ENCODE measurements around the gene ATG7.

Gene ATG7

GRCh38 chr3:11530153-11530721 is 258.0 kb downstream of the ATG7 start:
- H3K14ac ChIP-seq (ENCODE audit: low read length) = no peak overlapping the region
- no peak overlapping the region for H2BK5ac ChIP-seq (ENCODE audit: low read length)
- H2AFZ ChIP-seq (ENCODE audit: low read length) = peak overlapping the region; percentile 50
- no peak overlapping the region for H3K4ac ChIP-seq (ENCODE audit: low read length)
- no peak overlapping the region for H4K91ac ChIP-seq (ENCODE audit: low read depth, low read length, poor library complexity)
- H2BK12ac ChIP-seq (ENCODE audit: low read length) = no peak overlapping the region
- H2AK5ac ChIP-seq (ENCODE audit: low read depth, low read length) = no peak overlapping the region
- H2BK120ac ChIP-seq (ENCODE audit: low read depth, low read length) = no peak overlapping the region
- 100% methylated on average over 1 of the region's 11 CpGs; no CpG with 5 or more reads in 1 of the 2 donors for WGBS, 2 donors (ENCODE audit: extremely low coverage in 2 of 2, insufficient read length in 2 of 2, insufficient replicate concordance in 1 of 2)
- H3K36me3 ChIP-seq (replicated peaks in 1 of 2; ENCODE audit: control insufficient read depth in 2 of 2, insufficient read depth in 2 of 2, low read length in 2 of 2) = peaks cover 0 to 2% of the 10 kb centered on the region in 2 donors
- H3K4me1 ChIP-seq (ENCODE audit: control insufficient read depth in 2 of 2, insufficient read depth in 1 of 2, low read depth in 1 of 2, low read length in 2 of 2) = peaks cover 7 to 18% of the 10 kb centered on the region in 2 donors
- H3K9me3 ChIP-seq (replicated peaks in 1 of 2; ENCODE audit: control insufficient read depth in 2 of 2, insufficient read depth in 1 of 2, low read depth in 1 of 2, low read length in 2 of 2) = peaks cover 0 to 5% of the 10 kb centered on the region in 2 donors
- H3K27ac ChIP-seq (replicated peaks; ENCODE audit: low read length) = no peak overlapping the region
- no peak overlapping the region for H2BK15ac ChIP-seq (ENCODE audit: low read length)
- DNase-seq (ENCODE audit: low spot score) = no peak
- H3K79me1 ChIP-seq (ENCODE audit: low read depth, low read length) = no peaks in the 10 kb centered on the region
- no peak overlapping the region for H3K18ac ChIP-seq (ENCODE audit: low read length)
- H3K4me2 ChIP-seq (ENCODE audit: insufficient read depth, low read length, poor library complexity, severe bottlenecking) = no peak overlapping the region
- H3K27me3 ChIP-seq (ENCODE audit: control insufficient read depth in 3 of 3, insufficient read depth in 3 of 3, low read depth in 1 of 3, low read length in 3 of 3) = no peaks in the 10 kb centered on the region
- no peak overlapping the region for H4K8ac ChIP-seq (ENCODE audit: low read depth, low read length)
- H3K23ac ChIP-seq (ENCODE audit: low read depth, low read length, poor library complexity) = no peak overlapping the region
- H3K4me3 ChIP-seq (ENCODE audit: low read length in 2 of 2) = no peak overlapping the region
- no peak overlapping the region for H3K9ac ChIP-seq (ENCODE audit: low read depth, low read length, poor library complexity)

- H3K4me3 ChIP-seq (ENCODE audit: low read length in 2 of 2) = no peak overlapping the region
- no CpG with 5 or more reads among the region's 9 CpGs for WGBS, 2 donors (ENCODE audit: extremely low coverage in 2 of 2, insufficient read length in 2 of 2, insufficient replicate concordance in 1 of 2)
Measured at GRCh38 chr3:11532931-11533391, 260.8 kb downstream of the ATG7 start.

GRCh38 chr3:11534011-11534792 is 262.0 kb downstream of the ATG7 start:
- H2BK15ac ChIP-seq (ENCODE audit: low read length) = no peak overlapping the region
- peak overlapping the region; percentile 70 for H2AK5ac ChIP-seq (ENCODE audit: low read depth, low read length)
- peak overlapping the region; percentile 29 for H3K18ac ChIP-seq (ENCODE audit: low read length)
- peaks cover 7 to 18% of the 10 kb centered on the region in 2 donors for H3K4me1 ChIP-seq (ENCODE audit: control insufficient read depth in 2 of 2, insufficient read depth in 1 of 2, low read depth in 1 of 2, low read length in 2 of 2)
- H3K27me3 ChIP-seq (ENCODE audit: control insufficient read depth in 3 of 3, insufficient read depth in 3 of 3, low read depth in 1 of 3, low read length in 3 of 3) = no peaks in the 10 kb centered on the region
- no peak overlapping the region for H3K4ac ChIP-seq (ENCODE audit: low read length)
- no peak for DNase-seq (ENCODE audit: low spot score)
- H3K9ac ChIP-seq (ENCODE audit: low read depth, low read length, poor library complexity) = no peak overlapping the region
- H2BK5ac ChIP-seq (ENCODE audit: low read length) = no peak overlapping the region
- H4K91ac ChIP-seq (ENCODE audit: low read depth, low read length, poor library complexity) = no peak overlapping the region
- H2BK12ac ChIP-seq (ENCODE audit: low read length) = no peak overlapping the region
- peaks cover 0 to 5% of the 10 kb centered on the region in 2 donors for H3K9me3 ChIP-seq (replicated peaks in 1 of 2; ENCODE audit: control insufficient read depth in 2 of 2, insufficient read depth in 1 of 2, low read depth in 1 of 2, low read length in 2 of 2)
- no peak overlapping the region for H2AFZ ChIP-seq (ENCODE audit: low read length)
- no peaks in the 10 kb centered on the region for H3K79me1 ChIP-seq (ENCODE audit: low read depth, low read length)
- H3K14ac ChIP-seq (ENCODE audit: low read length) = no peak overlapping the region
- no CpG with 5 or more reads among the region's 21 CpGs for WGBS, 2 donors (ENCODE audit: extremely low coverage in 2 of 2, insufficient read length in 2 of 2, insufficient replicate concordance in 1 of 2)
- no peak overlapping the region for H3K4me2 ChIP-seq (ENCODE audit: insufficient read depth, low read length, poor library complexity, severe bottlenecking)
- H3K23ac ChIP-seq (ENCODE audit: low read depth, low read length, poor library complexity) = no peak overlapping the region
- no peak overlapping the region for H3K27ac ChIP-seq (replicated peaks; ENCODE audit: low read length)
- H2BK120ac ChIP-seq (ENCODE audit: low read depth, low read length) = no peak overlapping the region
- no peak overlapping the region for H4K8ac ChIP-seq (ENCODE audit: low read depth, low read length)
- no peak overlapping the region for H3K4me3 ChIP-seq (ENCODE audit: low read length in 2 of 2)
- H3K36me3 ChIP-seq (replicated peaks in 1 of 2; ENCODE audit: control insufficient read depth in 2 of 2, insufficient read depth in 2 of 2, low read length in 2 of 2) = no peaks in the 10 kb centered on the region

More at GRCh38 chr3:11532931-11533391, 260.8 kb downstream of the ATG7 start:
- Histone ChIP-seq H2AK5ac (ENCODE audit: low read depth, low read length) (no peak overlapping the region), H2BK12ac (ENCODE audit: low read length) (no peak overlapping the region), H2AFZ (ENCODE audit: low read length) (no peak overlapping the region), H3K4me2 (ENCODE audit: insufficient read depth, low read length, poor library complexity, severe bottlenecking) (no peak overlapping the region), H3K27me3 (ENCODE audit: control insufficient read depth in 3 of 3, insufficient read depth in 3 of 3, low read depth in 1 of 3, low read length in 3 of 3) (no peaks in the 10 kb centered on the region), H4K8ac (ENCODE audit: low read depth, low read length) (no peak overlapping the region), H3K18ac (ENCODE audit: low read length) (peak overlapping the region; percentile 58), H2BK5ac (ENCODE audit: low read length) (no peak overlapping the region), H3K4ac (ENCODE audit: low read length) (no peak overlapping the region), H4K91ac (ENCODE audit: low read depth, low read length, poor library complexity) (no peak overlapping the region), H3K36me3 (replicated peaks in 1 of 2; ENCODE audit: control insufficient read depth in 2 of 2, insufficient read depth in 2 of 2, low read length in 2 of 2) (peaks cover 0 to 2% of the 10 kb centered on the region in 2 donors), H3K27ac (replicated peaks; ENCODE audit: low read length) (no peak overlapping the region), H2BK120ac (ENCODE audit: low read depth, low read length) (no peak overlapping the region), H3K23ac (ENCODE audit: low read depth, low read length, poor library complexity) (no peak overlapping the region), H3K4me1 (ENCODE audit: control insufficient read depth in 2 of 2, insufficient read depth in 1 of 2, low read depth in 1 of 2, low read length in 2 of 2) (peaks cover 7 to 18% of the 10 kb centered on the region in 2 donors), H3K14ac (ENCODE audit: low read length) (no peak overlapping the region), H3K79me1 (ENCODE audit: low read depth, low read length) (no peaks in the 10 kb centered on the region), H3K9me3 (replicated peaks in 1 of 2; ENCODE audit: control insufficient read depth in 2 of 2, insufficient read depth in 1 of 2, low read depth in 1 of 2, low read length in 2 of 2) (peaks cover 0 to 5% of the 10 kb centered on the region in 2 donors), H2BK15ac (ENCODE audit: low read length) (no peak overlapping the region), H3K9ac (ENCODE audit: low read depth, low read length, poor library complexity) (no peak overlapping the region)
- DNase-seq (ENCODE audit: low spot score) = no peak

GRCh38 chr3:11534793-11535101 is 262.6 kb downstream of the ATG7 start:
- Histone ChIP-seq H2AK5ac (ENCODE audit: low read depth, low read length) (peak overlapping the region; percentile 70), H2AFZ (ENCODE audit: low read length) (no peak overlapping the region), H3K14ac (ENCODE audit: low read length) (no peak overlapping the region), H2BK120ac (ENCODE audit: low read depth, low read length) (no peak overlapping the region), H4K91ac (ENCODE audit: low read depth, low read length, poor library complexity) (no peak overlapping the region), H3K4me3 (ENCODE audit: low read length in 2 of 2) (no peak overlapping the region), H3K23ac (ENCODE audit: low read depth, low read length, poor library complexity) (no peak overlapping the region), H2BK15ac (ENCODE audit: low read length) (no peak overlapping the region), H3K27ac (replicated peaks; ENCODE audit: low read length) (no peak overlapping the region), H3K27me3 (ENCODE audit: control insufficient read depth in 3 of 3, insufficient read depth in 3 of 3, low read depth in 1 of 3, low read length in 3 of 3) (no peaks in the 10 kb centered on the region), H3K4me2 (ENCODE audit: insufficient read depth, low read length, poor library complexity, severe bottlenecking) (no peak overlapping the region), H3K4me1 (ENCODE audit: control insufficient read depth in 2 of 2, insufficient read depth in 1 of 2, low read depth in 1 of 2, low read length in 2 of 2) (peaks cover 7 to 18% of the 10 kb centered on the region in 2 donors), H3K18ac (ENCODE audit: low read length) (peak overlapping the region; percentile 29), H3K4ac (ENCODE audit: low read length) (no peak overlapping the region), H2BK5ac (ENCODE audit: low read length) (no peak overlapping the region), H4K8ac (ENCODE audit: low read depth, low read length) (no peak overlapping the region), H3K9ac (ENCODE audit: low read depth, low read length, poor library complexity) (no peak overlapping the region), H3K36me3 (replicated peaks in 1 of 2; ENCODE audit: control insufficient read depth in 2 of 2, insufficient read depth in 2 of 2, low read length in 2 of 2) (no peaks in the 10 kb centered on the region), H3K9me3 (replicated peaks in 1 of 2; ENCODE audit: control insufficient read depth in 2 of 2, insufficient read depth in 1 of 2, low read depth in 1 of 2, low read length in 2 of 2) (peaks cover 0 to under 1% of the 10 kb centered on the region in 2 donors), H3K79me1 (ENCODE audit: low read depth, low read length) (no peaks in the 10 kb centered on the region), H2BK12ac (ENCODE audit: low read length) (no peak overlapping the region)
- no CpG with 5 or more reads among the region's 7 CpGs for WGBS, 2 donors (ENCODE audit: extremely low coverage in 2 of 2, insufficient read length in 2 of 2, insufficient replicate concordance in 1 of 2)
- no peak for DNase-seq (ENCODE audit: low spot score)
